SK-N-MC (cell line): ENCODE data around the gene MRPS7.
"Not testable (repeated sequence)": the region's sequence is repeated elsewhere in the genome, so short reads cannot be mapped to it uniquely, and the experiment has no call there.

Experiments
- DNase-seq: peaks from one replicate; pipeline ENCODE4 v3.0.0-alpha.2; 2011; ENCODE audit warnings: low read depth, low spot score
- H3K27ac ChIP-seq: fragments of 200-600 bp; sonication (generic); 2 replicates; pipeline ENCODE4 v1.5.1; 2016; ENCODE audit warnings: mixed run types
- H3K36me3 ChIP-seq: fragments of 200-600 bp; sonication (generic); 2 replicates; pipeline ENCODE4 v1.6.1; 2017; ENCODE audit warnings: antibody characterized with exemption, low read length, mixed read lengths; ENCODE audit not compliant: insufficient read depth
- H3K4me3 ChIP-seq: fragments of 200-600 bp; sonication (generic); 2 replicates; pipeline ENCODE4 v1.5.1; 2016
- H3K9ac ChIP-seq: fragments of 200-600 bp; sonication (generic); 2 replicates; pipeline ENCODE4 v1.8.0; 2017; ENCODE audit warnings: mixed run types, mixed read lengths; ENCODE audit not compliant: insufficient read length
- H3K9me3 ChIP-seq: fragments of 200-600 bp; sonication (generic); 2 replicates; pipeline ENCODE4 v1.6.1; 2017; ENCODE audit warnings: low read depth, mild to moderate bottlenecking, antibody characterized with exemption, low read length, moderate library complexity, mixed read lengths
- EZH2 ChIP-seq: fragments of 200-600 bp; sonication (generic); IDR thresholded peaks from one replicate; pipeline ENCODE4 v1.6.1; 2017; ENCODE audit warnings: antibody characterized with exemption
- FOXP2 ChIP-seq: optimal IDR thresholded peaks from 2 replicates; pipeline ENCODE3; 2011; ENCODE audit warnings: mild to moderate bottlenecking, moderate library complexity; ENCODE audit not compliant: insufficient read depth; ENCODE audit errors: extremely low read length, control extremely low read depth
- POLR2AphosphoS5 ChIP-seq: IDR thresholded peaks from 2 replicates; pipeline ENCODE4 v1.6.1; 2012; ENCODE audit warnings: mild to moderate bottlenecking, low read depth, low read length, borderline replicate concordance

MRPS7 gene

DNA sequence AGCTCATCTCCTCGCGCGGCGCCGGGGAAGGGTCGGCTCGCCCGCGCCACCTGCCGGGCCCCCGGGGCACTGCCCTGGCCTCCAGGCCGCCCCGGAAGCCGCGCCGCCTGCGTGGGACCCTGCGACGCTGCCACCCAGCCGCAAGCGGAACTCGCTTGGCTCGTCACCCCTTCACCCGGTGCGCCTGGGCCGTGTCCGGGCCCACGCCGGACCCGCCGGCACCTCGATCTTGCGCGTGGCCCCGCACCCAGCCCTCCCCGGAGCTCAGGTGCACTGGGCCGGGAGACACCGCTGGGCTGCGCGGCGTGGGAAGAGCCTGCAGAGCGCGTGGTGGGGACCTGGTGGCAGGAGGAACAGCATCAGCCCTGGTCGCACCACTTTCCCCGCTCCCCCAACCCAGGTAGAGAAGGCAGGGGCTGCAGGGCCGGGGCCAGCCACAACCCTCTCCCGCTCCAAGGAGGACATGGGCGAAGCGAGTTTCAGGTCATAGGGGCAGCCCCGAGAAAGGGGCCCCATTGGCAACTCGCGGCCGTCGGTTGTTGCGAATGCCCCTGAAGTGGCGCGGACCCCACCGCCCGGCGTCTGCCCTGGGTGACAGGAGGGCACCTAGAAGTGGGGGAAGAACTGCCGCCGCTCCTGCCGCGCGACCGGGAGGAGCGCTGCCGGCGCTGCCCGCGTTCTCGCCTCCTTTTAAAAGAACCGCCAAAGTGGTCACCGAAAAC is 9.7 kb downstream of the MRPS7 start:
- peak overlapping the region; percentile 13; the same call in 1 of the 2 replicates for H3K27ac ChIP-seq
- DNase-seq = no peak
- peaks cover 1% of the 10 kb centered on the region; the same call in 1 of the 2 replicates for H3K36me3 ChIP-seq
- TF ChIP-seq POLR2AphosphoS5 (peak; percentile 53; the same call in 1 of the 2 replicates), FOXP2 (no peak)
- H3K9me3 ChIP-seq = no peaks in the 10 kb centered on the region
- H3K4me3 ChIP-seq = peak overlapping the region; percentile 80
- H3K9ac ChIP-seq = peak overlapping the region; percentile 82

DNA sequence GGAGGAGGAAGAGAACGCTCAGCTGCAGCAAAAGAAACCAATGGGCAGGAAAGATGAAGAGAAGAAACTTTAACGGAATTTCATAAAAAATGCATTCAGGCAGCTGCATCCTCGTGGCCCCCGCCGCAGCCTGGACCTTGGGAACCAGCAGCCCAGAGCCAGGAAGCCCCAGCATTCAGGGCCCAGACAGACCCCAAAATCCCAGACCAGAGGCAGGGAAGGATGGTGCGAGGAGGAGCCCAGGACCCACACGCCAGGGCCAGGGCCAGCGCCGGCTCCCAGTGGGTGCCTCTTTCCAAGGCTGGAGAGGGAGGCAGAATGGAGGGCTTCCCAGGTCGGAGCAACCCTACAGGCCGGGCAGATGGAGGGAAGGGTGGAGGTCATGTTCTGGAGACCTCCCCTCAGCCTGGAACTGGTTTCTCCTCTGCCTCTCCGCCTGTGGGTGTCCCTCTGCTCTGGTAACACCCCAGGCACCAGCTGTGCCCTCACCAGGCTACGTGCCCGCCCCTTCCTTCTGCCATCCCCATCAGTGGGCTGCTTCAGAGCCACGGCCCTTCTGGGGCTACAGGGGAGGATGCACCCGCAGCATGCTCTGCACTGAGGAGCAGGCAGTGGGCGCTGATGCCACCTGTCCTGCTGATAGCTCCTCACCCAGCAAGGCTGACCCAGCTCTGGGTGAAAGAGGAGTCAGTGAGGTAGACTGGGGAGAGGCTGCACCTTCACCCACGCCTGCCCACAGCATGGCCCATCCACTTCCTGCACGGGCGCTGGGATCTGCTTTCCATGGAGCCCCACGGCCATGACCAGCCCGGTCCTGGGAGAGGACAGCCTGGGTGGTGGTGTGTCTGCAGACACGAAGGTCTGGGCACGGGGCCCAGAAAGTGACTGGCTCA is 10.5 kb downstream of the MRPS7 start:
- Histone ChIP-seq H3K27ac (no peak overlapping the region), H3K4me3 (no peak overlapping the region; the same call in 1 of the 2 replicates), H3K36me3 (no peaks in the 10 kb centered on the region; the same call in 1 of the 2 replicates), H3K9me3 (no peaks in the 10 kb centered on the region), H3K9ac (no peak overlapping the region)
- no peak for DNase-seq
- TF ChIP-seq POLR2AphosphoS5 (peak; percentile 21; the same call in 1 of the 2 replicates), FOXP2 (no peak), EZH2 (no peak)

DNA sequence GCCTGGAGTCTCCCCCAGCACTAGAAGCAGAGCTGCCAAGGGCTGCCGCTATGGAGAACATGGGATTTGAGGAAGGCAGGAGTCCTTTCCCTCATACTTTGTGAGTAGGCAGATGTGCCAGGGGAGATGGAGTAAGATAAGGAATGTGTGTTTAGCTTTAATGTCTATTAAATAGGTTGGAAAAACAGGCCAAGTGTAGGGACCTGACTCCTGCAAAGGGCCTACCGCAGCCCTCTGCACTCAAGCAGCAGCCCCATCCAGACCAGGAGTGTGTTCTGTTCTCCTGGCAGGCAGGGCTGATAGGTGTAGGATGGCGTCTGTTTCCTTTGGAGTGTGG is 11.1 kb downstream of the MRPS7 start:
- H3K27ac ChIP-seq = no peak overlapping the region
- DNase-seq = no peak
- H3K9me3 ChIP-seq = no peaks in the 10 kb centered on the region
- H3K4me3 ChIP-seq = no peak overlapping the region
- no peaks in the 10 kb centered on the region; the same call in 1 of the 2 replicates for H3K36me3 ChIP-seq
- no peak overlapping the region for H3K9ac ChIP-seq
- TF ChIP-seq EZH2 (no peak), FOXP2 (no peak), POLR2AphosphoS5 (no peak)

DNA sequence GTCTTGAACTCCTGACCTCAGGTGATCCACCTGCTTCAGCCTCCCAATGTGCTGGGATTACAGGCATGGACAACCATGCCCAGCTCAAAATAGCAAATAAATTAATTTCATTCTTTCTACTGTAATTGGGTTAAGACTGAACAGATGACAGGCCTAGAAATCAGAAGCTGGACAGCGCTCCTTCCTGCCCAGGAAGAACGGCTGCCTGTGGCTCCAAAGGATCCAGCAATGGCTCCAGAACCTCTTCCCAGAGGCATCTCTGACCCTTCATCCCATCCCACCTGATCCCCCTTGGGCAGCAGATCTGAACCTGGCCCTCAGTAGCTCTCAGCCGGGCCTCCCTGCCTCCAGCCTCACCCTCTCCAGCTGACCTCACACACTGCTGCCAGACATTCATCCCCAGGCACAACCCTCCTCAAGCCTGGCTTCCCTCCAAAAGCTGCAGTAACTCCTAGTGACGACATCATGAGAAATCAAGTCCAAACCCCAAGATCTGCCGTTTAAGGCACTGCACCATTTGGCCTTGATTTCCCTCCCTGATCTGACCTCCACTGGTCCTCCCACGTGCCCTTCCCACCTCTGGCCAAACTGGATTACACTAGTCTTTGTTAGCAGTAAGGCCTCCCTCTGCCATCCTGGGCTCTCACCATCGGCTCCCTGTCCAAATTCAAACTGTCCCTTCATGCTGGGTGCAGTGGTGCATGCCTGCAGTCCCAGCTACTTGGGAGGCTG is 12.5 kb downstream of the MRPS7 start:
- H3K9ac ChIP-seq = no peak overlapping the region
- H3K4me3 ChIP-seq = no peak overlapping the region
- TF ChIP-seq FOXP2 (no peak), EZH2 (no peak), POLR2AphosphoS5 (no peak)
- no peaks in the 10 kb centered on the region for H3K9me3 ChIP-seq
- H3K36me3 ChIP-seq = no peaks in the 10 kb centered on the region; the same call in 1 of the 2 replicates
- no peak for DNase-seq
- H3K27ac ChIP-seq = peak overlapping the region; percentile 19; the same call in 1 of the 2 replicates

DNA sequence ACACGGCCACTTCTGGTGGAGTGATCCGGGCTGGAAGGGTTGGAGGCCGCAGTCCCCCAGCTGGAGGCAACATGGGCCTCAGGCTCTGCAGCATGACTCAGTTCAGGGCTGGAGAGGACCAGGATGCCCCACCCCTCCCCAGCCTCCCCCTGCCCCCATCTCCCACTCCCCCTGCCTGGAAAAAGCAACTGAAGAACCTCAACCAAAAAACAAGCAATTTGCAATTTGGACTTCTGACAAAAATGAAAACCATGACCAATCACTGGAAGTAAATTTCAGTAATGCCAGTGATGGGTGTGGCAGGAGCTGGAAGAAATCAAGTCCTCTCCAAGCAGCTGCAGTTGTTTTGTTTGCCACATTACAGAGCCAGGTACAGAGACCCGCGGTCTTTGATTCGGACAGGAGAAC is 16.0 kb downstream of the MRPS7 start:
- H3K9ac ChIP-seq = no peak overlapping the region
- TF ChIP-seq POLR2AphosphoS5 = no peak
- TF ChIP-seq FOXP2 = no peak
- TF ChIP-seq EZH2 = no peak
- H3K4me3 ChIP-seq = no peak overlapping the region
- H3K36me3 ChIP-seq = peaks cover 5% of the 10 kb centered on the region; the same call in 1 of the 2 replicates
- H3K9me3 ChIP-seq = no peaks in the 10 kb centered on the region
- H3K27ac ChIP-seq = no peak overlapping the region
- no peak for DNase-seq

DNA sequence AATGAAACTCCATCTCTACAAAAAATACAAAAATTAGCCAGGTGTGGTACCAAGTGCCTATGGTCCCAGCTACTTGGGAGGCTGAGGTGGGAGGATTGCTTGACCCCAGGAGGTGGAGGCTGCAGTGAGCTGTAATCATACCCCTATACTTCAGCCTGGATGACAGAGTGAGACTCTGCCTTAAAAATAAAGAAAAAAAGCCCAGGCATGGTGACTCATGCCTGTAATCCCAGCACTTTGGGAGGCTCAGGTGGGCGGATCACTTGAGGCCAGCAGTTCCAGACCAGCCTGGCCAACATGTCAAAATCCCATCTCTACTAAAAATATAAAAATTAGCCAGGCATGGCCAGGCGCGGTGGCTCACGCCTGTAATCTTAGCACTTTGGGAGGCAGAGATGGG is 18.5 kb downstream of the MRPS7 start:
- not testable (repeated sequence) for H3K4me3 ChIP-seq, H3K9me3 ChIP-seq, DNase-seq, H3K9ac ChIP-seq, H3K27ac ChIP-seq, H3K36me3 ChIP-seq

DNA sequence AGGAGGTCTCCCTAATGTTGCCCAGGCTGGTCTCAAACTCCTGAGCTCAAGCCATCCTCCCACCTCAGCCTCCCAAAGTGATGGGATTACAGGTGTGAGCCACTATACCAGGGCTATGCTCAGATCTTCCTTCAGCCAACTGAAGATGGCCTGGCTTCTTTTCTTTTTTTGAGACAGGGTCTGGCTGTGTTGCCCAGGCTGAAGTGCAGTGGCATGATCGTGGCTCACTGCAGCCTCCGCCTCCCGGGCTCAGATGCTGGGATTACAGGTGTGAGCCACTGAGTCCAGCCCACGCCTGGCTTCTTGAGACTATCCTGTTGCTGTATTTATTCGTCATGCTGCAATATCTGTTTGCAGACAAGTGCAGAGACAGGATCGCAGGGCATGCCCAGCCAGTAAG is 23.4 kb downstream of the MRPS7 start:
- Histone ChIP-seq H3K9me3 (no peaks in the 10 kb centered on the region), H3K27ac (no peak overlapping the region)

DNA sequence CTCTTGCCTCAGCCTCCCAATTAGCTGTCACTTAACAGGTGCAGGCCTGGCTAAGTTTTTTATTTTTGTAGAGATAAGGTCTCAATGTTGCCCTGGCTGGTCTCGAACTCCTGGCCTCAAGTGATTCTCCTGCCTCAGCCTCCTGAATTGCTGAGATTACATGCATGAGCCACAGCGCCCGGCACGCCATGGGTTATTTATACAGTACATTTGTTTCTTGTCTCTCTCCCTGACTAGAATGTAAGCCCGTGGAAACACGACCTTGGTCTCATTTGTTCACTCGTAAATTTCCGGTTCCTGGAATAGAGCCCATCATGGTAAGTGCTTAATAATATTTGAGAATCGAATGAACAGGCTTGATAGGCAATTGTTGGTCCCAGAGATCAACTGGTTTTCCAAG is 25.5 kb downstream of the MRPS7 start:
- TF ChIP-seq FOXP2 (no peak), POLR2AphosphoS5 (no peak), EZH2 (no peak)
- no peak for DNase-seq
- no peak overlapping the region for H3K4me3 ChIP-seq
- no peak overlapping the region for H3K9ac ChIP-seq
- H3K27ac ChIP-seq = no peak overlapping the region
- no peaks in the 10 kb centered on the region for H3K9me3 ChIP-seq
- no peaks in the 10 kb centered on the region; the same call in 1 of the 2 replicates for H3K36me3 ChIP-seq

More for the DNA sequence above, 23.4 kb downstream of the MRPS7 start:
- Histone ChIP-seq H3K36me3 (peaks cover 5% of the 10 kb centered on the region; the same call in 1 of the 2 replicates), H3K9ac (no peak overlapping the region), H3K4me3 (no peak overlapping the region)
- no peak for DNase-seq
- TF ChIP-seq FOXP2 (no peak), EZH2 (no peak), POLR2AphosphoS5 (no peak)
